Endothelial cell of umbilical vein (primary cell): ENCODE measurements around the gene S1PR5. TPM values are rescaled to one million over a fixed set of nuclear protein-coding genes. Genes with fewer than 3 reads are reported as not detected.

Experiments used
- BruUV-seq: library from RNA; stranded (reverse); fragments of 400-500 nt; replicated peaks from 2 replicates; lab custom pipeline; 2021; lab: Mats Ljungman, UMichigan
- CTCF ChIA-PET: fragments of 300-600, 350-600 bp; sonication (Branson Sonifier 250); formaldehyde crosslinking; loops from one replicate; lab custom pipeline; 2021; ENCODE audit warnings: antibody characterized with exemption, inconsistent platforms; lab: Charles Lee
- POLR2A ChIA-PET: fragments of 300-600, 350-600 bp; sonication (Branson Sonifier 250); formaldehyde crosslinking; loops from one replicate; lab custom pipeline; 2021; ENCODE audit warnings: antibody characterized with exemption, inconsistent platforms; lab: Charles Lee
- DNase-seq: peaks from one replicate; pipeline ENCODE4 v3.0.0-alpha.2; 2011; ENCODE audit warnings: low read depth, low spot score
- FAIRE-seq: peaks from 2 replicates; lab custom pipeline; 2011; peaks lifted over from hg19 to GRCh38; lab: Jason Lieb, UNC
- H2AFZ ChIP-seq: 2 replicates; pipeline ENCODE4 v1.6.0; 2012; ENCODE audit warnings: low read depth, low read length, control low read depth, inconsistent platforms
- H3K27ac ChIP-seq: 2 replicates; pipeline ENCODE4 v1.5.1; 2011; ENCODE audit warnings: low read depth, mild to moderate bottlenecking, control low read depth, low read length, moderate library complexity; ENCODE audit not compliant: insufficient read depth
- H3K27me3 ChIP-seq, 2 experiments: 2 replicates each; pipeline versions ENCODE4 v1.6.0 to v1.6.1; 2011; ENCODE audit warnings: low read length in 2 of 2, mixed read lengths in 1 of 2; ENCODE audit not compliant: control insufficient read depth in 2 of 2, insufficient read depth in 2 of 2
- H3K36me3 ChIP-seq, 2 experiments: 2 replicates in 1 of 2; 3 replicates in 1 of 2; pipeline ENCODE4 v1.5.1; 2011; ENCODE audit warnings: low read length in 2 of 2, mild to moderate bottlenecking in 1 of 2, moderate library complexity in 1 of 2; ENCODE audit not compliant: control insufficient read depth in 2 of 2, insufficient read depth in 2 of 2; ENCODE audit errors: extremely low read depth in 1 of 2
- H3K4me1 ChIP-seq: 3 replicates; pipeline ENCODE4 v1.5.1; 2011; ENCODE audit warnings: mild to moderate bottlenecking, low read length; ENCODE audit not compliant: control insufficient read depth, insufficient read depth; ENCODE audit errors: extremely low read depth
- H3K4me2 ChIP-seq: 2 replicates; pipeline ENCODE4 v1.6.1; 2011; ENCODE audit warnings: low read length, control low read depth, mixed read lengths; ENCODE audit not compliant: insufficient read depth
- H3K4me3 ChIP-seq, 3 experiments: fragments of 200-600 bp in 1 of 3; sonication (generic), shearing (Covaris generic) in 1 of 3; replicated peaks in 1 of 3; 2 replicates each; pipeline ENCODE4 v1.5.1; 2011 to 2016; ENCODE audit warnings: control low read depth in 3 of 3, low read length in 3 of 3, mild to moderate bottlenecking in 2 of 3, inconsistent platforms in 1 of 3, low read depth in 1 of 3, moderate library complexity in 1 of 3; ENCODE audit not compliant: insufficient read depth in 1 of 3
- H3K79me2 ChIP-seq: 2 replicates; pipeline ENCODE4 v1.6.0; 2012; ENCODE audit warnings: low read length, inconsistent platforms; ENCODE audit not compliant: control insufficient read depth, insufficient read depth
- H3K9ac ChIP-seq: replicated peaks from 2 replicates; pipeline ENCODE3; 2011; ENCODE audit warnings: low read length, control low read depth; ENCODE audit not compliant: insufficient read depth; ENCODE audit errors: extremely low read depth
- H3K9me1 ChIP-seq: replicated peaks from 3 replicates; pipeline ENCODE4 v1.6.0; 2011; ENCODE audit warnings: mild to moderate bottlenecking, low read length; ENCODE audit not compliant: control insufficient read depth, insufficient read depth; ENCODE audit errors: extremely low read depth
- H3K9me3 ChIP-seq: replicated peaks from 2 replicates; pipeline ENCODE4 v1.5.1; 2012; ENCODE audit warnings: low read length, inconsistent platforms; ENCODE audit not compliant: control insufficient read depth, insufficient read depth
- H4K20me1 ChIP-seq: replicated peaks from 2 replicates; pipeline ENCODE3; 2011; ENCODE audit warnings: mild to moderate bottlenecking, low read length; ENCODE audit not compliant: control insufficient read depth, insufficient read depth; ENCODE audit errors: extremely low read depth
- CTCF ChIP-seq, 2 donors: IDR thresholded peaks; 1 replicate in 1 of 2; 2 replicates in 1 of 2; pipeline ENCODE4 v1.5.1; 2011; ENCODE audit warnings: low read length in 2 of 2, mild to moderate bottlenecking in 2 of 2, moderate library complexity in 2 of 2, control low read depth in 1 of 2, inconsistent platforms in 1 of 2, low read depth in 1 of 2; ENCODE audit not compliant: insufficient read depth in 1 of 2; ENCODE audit errors: extremely low read depth in 1 of 2
- EZH2 ChIP-seq: IDR thresholded peaks from 2 replicates; pipeline ENCODE4 v1.6.1; 2012; ENCODE audit warnings: borderline replicate concordance, low read depth, mild to moderate bottlenecking, moderate library complexity, low read length, inconsistent platforms; ENCODE audit not compliant: severe bottlenecking
- FOS ChIP-seq: IDR thresholded peaks from 2 replicates; pipeline ENCODE4 v1.6.1; 2011; ENCODE audit warnings: mild to moderate bottlenecking, low read length, moderate library complexity, borderline replicate concordance; ENCODE audit not compliant: insufficient read depth
- GATA2 ChIP-seq: IDR thresholded peaks from 2 replicates; pipeline ENCODE4 v1.7.0; 2011; ENCODE audit warnings: low read depth, mild to moderate bottlenecking, moderate library complexity, mixed read lengths, low read length; ENCODE audit not compliant: insufficient read length, insufficient read depth
- JUN ChIP-seq: IDR thresholded peaks from 2 replicates; pipeline ENCODE4 v1.6.1; 2011; ENCODE audit warnings: borderline replicate concordance, low read depth; ENCODE audit not compliant: insufficient read length, insufficient read depth
- MAX ChIP-seq: IDR thresholded peaks from 2 replicates; pipeline ENCODE4 v1.6.1; 2011; ENCODE audit not compliant: insufficient read depth, insufficient read length
- MYC ChIP-seq: IDR thresholded peaks from one replicate; pipeline ENCODE4 v1.6.1; 2011; ENCODE audit warnings: mild to moderate bottlenecking, low read depth, low read length
- POLR2A ChIP-seq: IDR thresholded peaks from 2 replicates; pipeline ENCODE4 v1.6.1; 2012; ENCODE audit warnings: low read depth, mild to moderate bottlenecking, control low read depth, low read length
- POLR2AphosphoS5 ChIP-seq: IDR thresholded peaks from 2 replicates; pipeline ENCODE4 v1.6.1; 2012; ENCODE audit warnings: low read depth, mild to moderate bottlenecking, control low read depth, low read length, moderate library complexity; ENCODE audit not compliant: insufficient read depth
- dilution Hi-C: fragments of 300-500 bp; cut with MboI; formaldehyde crosslinking; loops from one replicate; pipeline ENCODE4 v1.15.0; 2019; ENCODE audit warnings: low sequenced_read_pairs; ENCODE audit not compliant: extremely low pct_ligation_motif_present
- intact Hi-C: fragments of 100-400 bp; cut with micrococcal nuclease; formaldehyde crosslinking; loops from one replicate; pipeline ENCODE4 v1.10.0; 2022
- polyA plus RNA-seq, 4 experiments: library from polyadenylated mRNA; depleted of rRNA in 3 of 4; stranded (reverse) in 3 of 4; unstranded in 1 of 4; fragments of >200 nt; gene quantifications; 2 replicates each; pipeline versions ENCODE4 v1.2.1 to v1.2.3, GENCODE V29; 2011 to 2012; ENCODE audit warnings: missing spikeins in 1 of 4
- total RNA-seq: library from RNA; stranded (reverse); gene quantifications from 2 replicates; pipeline ENCODE4 v1.2.3, GENCODE V29; 2021

S1PR5 gene
- total and polyA plus RNA-seq, 2 donors (not counting 3 experiments of a cell fraction or from before 2014, with no cell fraction given): not detected

- no peaks in the 10 kb centered on the region for H3K9me3 ChIP-seq
- no peaks in the 10 kb centered on the region for H4K20me1 ChIP-seq
- dilution Hi-C loops (no loop called here), intact Hi-C loops (no loop called here)
- H3K79me2 ChIP-seq: no peaks in the 10 kb centered on the region
- H3K9me1 ChIP-seq: no peaks in the 10 kb centered on the region
- no peak for FAIRE-seq
- ChIA-PET POLR2A (interaction anchor here (0.5 to 0.6 kb wide), 2 partner anchors 12 to 46 kb away, joined by 4 read pairs; no protein-coding TSS in a partner anchor), CTCF (interaction anchor here (0.8 to 1.9 kb wide), 6 partner anchors 18 to 109 kb away, joined by 3 to 6 read pairs (median 4); partner anchors contain the start of gene S1PR5)
- H3K27me3 ChIP-seq: peaks cover 0 to 2% of the 10 kb centered on the region in 2 experiments
- no peak overlapping the region for H3K4me2 ChIP-seq
- DNase-seq: no peak
- H2AFZ ChIP-seq: no peak overlapping the region
- no TSS peak for BruUV-seq
- H3K4me3 ChIP-seq: no peak overlapping the region
- H3K9ac ChIP-seq: no peak overlapping the region
- H3K4me1 ChIP-seq: no peaks in the 10 kb centered on the region
- TF ChIP-seq JUN (no peak), EZH2 (no peak), MYC (no peak), POLR2AphosphoS5 (no peak), POLR2A (no peak), MAX (no peak), CTCF (IDR thresholded peaks at IDR 0.05; ENCODE audit: extremely low read depth in 1 of 2, insufficient read depth in 1 of 2, low read depth in 1 of 2, low read length in 2 of 2) (no peak), FOS (no peak), GATA2 (no peak)
- H3K27ac ChIP-seq: no peak overlapping the region
- no peaks in the 10 kb centered on the region for H3K36me3 ChIP-seq
Observed at GRCh38 chr19:10535613-10536012, 18.4 kb upstream of the S1PR5 start.
